ENCODE measurements around the gene SETX.
A peak's percentile ranks its signal among the peaks of the same experiment; 100 is the strongest.
"Not testable (repeated sequence)": the region's sequence is repeated elsewhere in the genome, so short reads cannot be mapped to it uniquely, and the experiment has no call there.

Gene SETX

GRCh38 chr9:132354637-132355355 lies at the start of gene SETX:
Gene SETX (minus strand): TSS chr9:132354986. CDS start chr9:132349428, 5,558 bp downstream.
- peak; percentile 92 for DNase-seq (ENCODE audit: low read depth)

DNA sequence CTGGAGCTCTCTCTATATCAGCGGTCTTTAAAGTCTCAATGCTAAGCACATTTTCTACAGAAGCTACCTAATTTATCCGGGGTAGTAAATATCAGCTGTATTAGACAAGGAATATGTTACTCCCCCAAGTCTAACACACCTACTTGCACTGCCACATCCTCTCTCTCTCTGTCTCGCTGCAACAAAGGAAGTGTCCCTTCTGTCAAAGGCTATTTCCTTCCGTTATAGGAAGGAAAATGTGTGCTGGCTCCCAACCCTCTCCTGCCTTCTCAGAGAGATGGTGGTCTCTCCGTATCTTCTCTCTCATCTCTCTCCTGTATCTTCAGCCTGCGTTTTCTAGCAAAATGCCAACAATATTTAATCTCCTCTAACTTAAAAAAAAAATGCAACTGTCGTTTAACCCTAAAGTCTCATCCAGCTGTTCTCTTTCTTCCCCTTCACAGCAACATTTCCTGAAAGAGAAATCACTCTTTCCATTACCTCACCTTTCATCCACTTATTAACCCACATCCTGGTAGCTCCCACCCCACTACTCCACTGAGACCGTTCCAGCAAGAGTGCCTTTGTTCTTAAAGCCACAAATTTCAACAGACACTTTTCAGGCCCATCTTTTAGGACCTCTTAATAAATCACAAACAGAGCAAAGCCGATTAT lies 49.6 kb upstream of the SETX start:
- no peak for DNase-seq (ENCODE audit: low read depth)

GRCh38 chr9:132401824-132402223 lies 47.0 kb upstream of the SETX start:
- DNase-seq (ENCODE audit: low read depth): no peak

GRCh38 chr9:132395560-132395959 lies 40.8 kb upstream of the SETX start:
- DNase-seq (ENCODE audit: low read depth): no peak

DNA sequence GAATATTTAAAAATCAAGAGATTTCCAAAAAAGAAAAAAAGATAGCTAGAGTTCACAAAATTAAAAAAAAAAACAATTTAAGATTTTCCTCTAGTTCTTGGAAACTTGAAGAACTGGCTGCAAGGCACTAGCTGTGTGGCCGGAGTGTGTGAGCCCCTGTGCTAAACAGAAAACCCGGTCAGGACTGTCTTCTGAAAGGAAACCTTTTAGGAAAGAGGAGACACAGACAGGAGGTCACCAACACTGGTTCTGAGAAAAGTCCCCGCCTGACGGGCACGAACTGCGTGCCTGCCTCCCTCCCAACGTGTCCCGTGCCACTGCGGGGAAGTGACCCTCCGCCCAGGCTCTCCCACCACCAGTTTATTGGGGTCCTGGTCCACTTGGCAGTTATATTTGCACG lies 36.7 kb upstream of the SETX start:
- no peak for DNase-seq (ENCODE audit: low read depth)

DNA sequence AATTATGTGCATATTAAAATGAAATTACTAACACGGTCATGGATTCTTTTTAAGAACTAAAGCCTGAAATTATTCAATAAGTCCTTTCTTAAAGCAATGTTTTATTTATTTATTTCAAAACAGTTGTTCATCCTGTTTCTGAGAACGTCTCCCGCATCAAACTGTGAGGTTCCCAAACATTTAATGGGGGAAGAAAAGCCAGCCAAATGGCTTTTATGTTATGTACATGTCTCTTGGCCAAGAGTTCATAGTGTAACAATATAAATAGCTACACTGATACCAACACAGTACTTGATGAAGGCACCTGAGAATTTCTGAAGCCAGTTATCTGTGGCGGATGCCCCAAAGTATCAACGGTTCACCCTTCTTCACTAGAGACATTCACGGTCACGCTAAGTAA lies 36.2 kb upstream of the SETX start:
- no peak for DNase-seq (ENCODE audit: low read depth)

DNA sequence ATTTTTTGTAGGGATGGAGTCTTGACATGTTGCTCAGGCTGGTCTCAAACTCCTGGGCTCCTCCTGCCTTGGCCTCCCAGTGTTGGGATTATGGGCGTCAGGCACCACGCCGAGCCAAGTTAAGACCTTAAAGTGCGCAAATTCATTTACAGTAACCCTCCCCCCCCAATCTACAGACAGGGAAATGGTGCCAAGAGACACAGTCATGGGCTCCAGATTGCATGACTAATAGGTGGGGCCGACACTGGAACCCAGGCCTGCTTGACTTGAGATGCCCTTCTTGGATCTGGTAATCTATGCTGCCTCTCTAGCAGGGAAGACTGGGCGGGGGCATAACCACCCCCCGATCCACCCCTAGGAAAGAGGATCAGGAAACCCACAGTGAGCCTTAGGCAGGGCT lies 32.3 kb upstream of the SETX start:
- DNase-seq (ENCODE audit: low read depth): no peak

GRCh38 chr9:132384376-132384775 lies 29.6 kb upstream of the SETX start:
- DNase-seq (ENCODE audit: low read depth): no peak

DNA sequence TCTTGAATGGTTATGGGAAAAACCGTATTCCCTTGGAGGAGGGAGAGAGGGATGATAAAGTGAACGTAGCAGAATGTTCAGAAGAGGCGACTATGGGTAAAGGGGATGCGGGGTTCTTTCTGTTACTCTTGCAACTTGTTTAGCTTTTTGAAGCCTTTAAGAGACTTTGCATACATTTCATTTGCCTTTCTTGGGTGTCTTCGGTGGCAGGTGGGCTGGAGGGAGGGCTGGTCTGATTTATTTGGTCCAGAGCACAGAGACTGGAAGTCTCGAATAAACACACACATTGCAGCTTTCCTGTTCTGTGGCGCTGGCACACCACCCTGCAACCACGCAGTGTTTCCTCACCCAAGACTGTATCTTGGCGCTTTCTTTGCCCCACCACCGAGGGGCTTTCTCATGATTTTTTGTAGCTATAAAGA lies 28.7 kb upstream of the SETX start:
- no peak for DNase-seq (ENCODE audit: low read depth)

GRCh38 chr9:132381966-132382541 lies 27.3 kb upstream of the SETX start:
- DNase-seq (ENCODE audit: low read depth): no peak

DNA sequence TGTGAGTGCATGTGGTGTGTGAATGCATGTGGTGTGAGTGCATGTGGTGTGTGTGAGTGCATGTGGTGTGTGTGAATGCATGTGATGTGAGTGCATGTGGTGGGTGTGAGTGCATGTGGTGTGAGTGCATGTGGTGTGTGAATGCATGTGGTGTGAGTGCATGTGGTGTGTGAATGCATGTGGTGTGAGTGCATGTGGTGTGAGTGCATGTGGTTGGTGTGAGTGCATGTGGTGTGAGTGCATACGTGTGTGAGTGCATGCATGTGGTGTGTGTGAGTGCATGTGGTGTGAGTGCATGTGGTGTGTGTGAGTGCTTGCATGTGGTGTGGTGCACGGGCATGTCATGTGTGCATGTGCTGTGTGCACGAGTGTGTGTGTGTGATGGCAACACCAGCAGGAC lies 23.6 kb upstream of the SETX start:
- DNase-seq (ENCODE audit: low read depth): not testable (repeated sequence)

DNA sequence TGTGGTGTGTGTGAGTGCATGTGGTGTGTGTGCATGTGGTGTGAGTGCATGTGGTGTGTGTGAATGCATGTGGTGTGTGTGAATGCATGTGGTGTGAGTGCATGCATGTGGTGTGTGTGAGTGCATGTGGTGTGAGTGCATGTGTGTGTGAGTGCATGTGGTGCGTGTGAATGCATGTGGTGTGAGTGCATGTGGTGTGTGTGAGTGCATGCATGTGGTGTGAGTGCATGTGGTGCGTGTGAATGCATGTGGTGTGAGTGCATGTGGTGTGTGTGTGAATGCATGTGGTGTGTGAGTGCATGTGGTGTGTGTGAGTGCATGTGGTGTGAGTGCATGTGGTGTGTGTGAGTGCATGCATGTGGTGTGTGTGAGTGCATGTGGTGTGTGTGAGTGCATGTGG lies 23.0 kb upstream of the SETX start:
- not testable (repeated sequence) for DNase-seq (ENCODE audit: low read depth)

- no peak for DNase-seq (ENCODE audit: low read depth)
Observed at GRCh38 chr9:132372177-132373095, 17.6 kb upstream of the SETX start.

GRCh38 chr9:132370592-132370991 lies 15.8 kb upstream of the SETX start:
- no peak for DNase-seq (ENCODE audit: low read depth)

- DNase-seq (ENCODE audit: low read depth): no peak
Observed at GRCh38 chr9:132369421-132369820, 14.6 kb upstream of the SETX start.

- no peak for DNase-seq (ENCODE audit: low read depth)
Observed at GRCh38 chr9:132367613-132368313, 13.0 kb upstream of the SETX start.

- DNase-seq (ENCODE audit: low read depth): no peak
Observed at GRCh38 chr9:132366481-132366880, 11.7 kb upstream of the SETX start.

DNA sequence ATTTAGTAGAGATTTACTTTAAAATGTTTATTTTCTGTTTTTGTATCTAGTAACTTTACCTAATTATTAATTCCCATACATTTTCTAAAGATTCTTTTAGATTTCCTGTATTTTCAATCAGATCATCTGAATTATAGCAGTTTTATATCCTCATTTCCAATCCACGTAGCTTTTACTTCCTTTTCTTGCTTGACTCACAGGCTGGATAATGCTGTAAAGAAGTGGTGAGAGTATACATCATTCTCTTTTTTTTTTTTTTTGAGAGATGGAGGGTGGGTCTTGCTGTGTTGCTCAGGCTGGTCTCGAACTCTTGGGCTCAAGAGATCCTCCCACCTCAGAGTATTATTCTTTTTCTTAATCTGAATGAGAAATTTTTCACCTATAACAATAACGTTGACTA lies 11.2 kb upstream of the SETX start:
- DNase-seq (ENCODE audit: low read depth): no peak

GRCh38 chr9:132364068-132364467 lies 9.3 kb upstream of the SETX start:
- DNase-seq (ENCODE audit: low read depth): no peak

GRCh38 chr9:132357764-132358163 lies 3.0 kb upstream of the SETX start:
- no peak for DNase-seq (ENCODE audit: low read depth)

GRCh38 chr9:132356324-132356924 lies 1.6 kb upstream of the SETX start:
- no peak for DNase-seq (ENCODE audit: low read depth)

Data from T-helper 22 cell (primary cell).